HG02840 (cell line): ENCODE measurements around the gene TMEM147.

Source experiments
- ATAC-seq: cut with Tn5 transposase; IDR thresholded peaks from one replicate; pipeline ENCODE4 v1.9.1; 2021; ENCODE audit warnings: mild to moderate bottlenecking, moderate library complexity, moderate number of reproducible peaks; ENCODE audit not compliant: unreplicated experiment, low FRiP score

The TMEM147 gene

DNA sequence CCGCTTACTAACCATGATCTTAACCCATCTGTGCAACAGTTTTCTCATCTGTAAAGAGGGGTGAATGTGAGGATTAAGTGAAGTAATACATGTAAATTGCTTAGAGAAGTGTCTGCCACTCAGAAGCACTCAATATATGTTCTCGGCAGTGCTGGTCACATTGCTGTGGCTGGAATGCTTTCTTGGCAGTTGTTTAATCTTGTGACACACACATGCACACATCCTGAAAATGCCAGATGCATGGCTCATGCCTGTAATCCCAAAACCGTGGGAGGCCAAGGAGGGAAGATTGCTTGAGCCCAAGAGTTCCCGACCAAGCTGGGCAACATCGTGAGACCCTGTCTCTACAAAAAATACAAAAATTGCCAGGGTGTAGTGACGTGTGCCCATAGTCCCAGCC is 27.1 kb upstream of the TMEM147 start:
- no peak for ATAC-seq

DNA sequence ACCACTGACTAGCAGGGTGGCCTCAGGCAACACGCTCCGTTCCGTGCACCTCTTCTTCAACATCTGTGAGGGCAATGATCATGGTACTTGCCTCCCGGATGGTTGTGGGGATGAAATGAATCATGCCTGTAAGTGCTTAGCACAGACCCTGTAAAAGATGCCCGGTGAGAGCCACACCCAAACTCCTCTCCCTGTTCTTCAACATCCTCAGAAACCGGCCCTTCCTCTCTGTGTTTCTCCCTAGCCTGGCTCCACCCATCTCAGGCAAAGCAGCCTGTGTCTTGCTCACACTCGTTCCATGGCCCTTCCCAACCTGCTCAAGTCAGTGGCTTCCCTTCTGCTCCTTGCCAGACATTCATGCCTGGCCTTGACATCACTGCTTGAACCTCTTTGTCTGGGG is 26.1 kb upstream of the TMEM147 start:
- ATAC-seq, result no peak

DNA sequence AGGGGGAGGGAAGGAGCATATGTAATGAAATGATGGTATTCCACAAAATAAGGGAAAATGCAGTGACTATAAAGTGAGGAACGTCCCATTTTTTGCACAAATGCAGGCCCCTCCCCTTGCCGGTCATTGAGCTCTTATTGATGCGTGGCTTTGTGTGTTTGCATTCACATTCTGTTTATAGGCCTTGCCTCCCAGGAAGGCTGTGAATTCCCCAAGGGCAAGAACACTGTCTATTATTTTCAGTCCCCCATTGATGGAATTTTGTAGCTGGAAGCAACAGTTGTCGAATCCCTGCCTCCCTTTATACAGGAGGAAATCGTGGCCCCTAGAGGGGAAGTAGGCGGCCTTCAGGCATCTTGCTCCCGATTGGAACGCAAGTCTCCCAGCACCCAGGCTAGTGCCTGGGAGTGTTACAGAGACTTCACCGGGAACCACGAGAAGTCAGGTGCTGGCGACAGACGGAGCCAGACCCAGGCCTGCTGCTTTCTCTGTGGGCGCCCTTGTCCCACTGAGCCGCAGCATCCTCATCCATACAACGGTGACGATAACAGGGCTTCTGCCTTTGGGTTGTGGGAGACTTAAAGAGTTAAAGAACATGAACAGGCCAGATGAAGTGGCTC is 24.2 kb upstream of the TMEM147 start:
- no peak for ATAC-seq

DNA sequence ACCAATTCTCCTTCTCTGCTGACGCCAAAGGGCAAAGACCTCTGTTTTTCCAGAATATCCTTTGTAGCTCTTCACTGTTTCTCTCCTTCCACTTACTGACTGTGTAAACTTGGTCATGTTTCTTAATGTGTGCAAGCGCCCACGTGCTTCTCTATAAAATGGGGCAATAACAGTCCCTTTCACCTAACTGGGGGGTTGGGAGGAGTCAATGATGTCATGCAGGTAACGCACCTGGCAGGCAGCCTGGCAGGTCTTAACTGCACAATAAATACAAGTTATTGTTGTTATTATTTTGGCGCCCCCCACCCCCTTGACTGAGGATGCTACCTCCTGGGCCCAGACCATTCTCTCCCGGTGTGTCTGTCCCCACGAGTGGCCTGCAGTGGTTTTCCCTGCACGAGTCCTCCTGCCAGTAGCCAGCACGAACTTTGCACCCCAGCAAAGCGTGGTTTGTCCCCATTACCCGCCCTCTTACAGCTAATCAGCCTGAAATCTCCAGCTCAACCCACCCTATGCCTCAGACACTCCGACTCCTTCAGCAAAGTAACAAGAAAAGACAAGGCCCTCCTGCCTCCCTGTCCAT is 22.6 kb upstream of the TMEM147 start:
- no peak for ATAC-seq

DNA sequence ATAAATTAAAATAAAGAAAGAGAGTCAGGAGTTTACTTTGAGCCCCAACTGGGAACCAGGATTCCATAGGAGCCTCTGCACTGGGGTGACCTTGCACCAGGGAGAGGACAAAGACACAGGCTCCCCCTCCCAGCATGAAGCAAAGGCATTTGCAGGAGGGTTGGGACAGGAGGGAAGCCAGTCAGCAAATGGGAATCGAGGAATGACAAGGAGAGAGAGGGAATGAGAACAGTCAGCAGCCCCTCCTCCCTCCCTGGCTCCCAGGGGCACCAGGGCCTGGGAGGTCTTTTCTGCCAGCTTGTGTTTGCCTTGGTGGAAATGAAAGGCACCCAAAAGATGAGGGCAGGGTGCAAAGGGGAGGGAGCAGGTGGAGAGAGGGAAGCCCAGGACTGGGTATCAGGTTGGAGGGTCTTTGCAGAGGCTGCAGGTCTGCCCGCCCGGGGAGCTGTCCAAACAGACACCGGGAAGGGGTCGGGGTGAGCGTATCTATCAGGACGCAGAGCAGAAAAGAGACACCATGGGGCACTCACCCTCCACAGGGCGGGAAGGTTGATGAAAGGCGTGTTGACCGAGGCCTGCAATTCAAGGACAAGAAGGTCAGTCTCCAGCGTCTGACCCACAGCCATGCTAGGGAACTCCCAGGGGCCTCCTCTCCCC is 21.1 kb upstream of the TMEM147 start:
- ATAC-seq, result no peak

DNA sequence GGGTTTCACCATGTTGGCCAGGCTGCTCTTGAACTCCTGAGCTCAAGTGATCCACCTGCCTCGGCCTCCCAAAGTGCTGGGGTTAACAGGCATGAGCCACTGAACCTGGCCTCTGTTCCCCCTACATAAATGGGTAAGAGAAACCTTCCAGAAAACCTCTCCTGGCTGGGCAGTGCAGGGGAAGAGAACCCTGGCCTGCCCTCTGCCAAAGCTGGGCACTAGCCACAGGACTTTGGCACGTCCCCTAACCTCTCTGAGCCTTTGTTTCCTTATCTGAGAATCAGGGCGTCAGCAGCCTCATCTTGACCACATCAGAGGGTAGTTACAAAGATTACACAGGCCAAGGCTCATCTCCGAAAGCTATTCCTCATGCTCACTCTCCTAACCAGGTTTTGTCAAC is 19.6 kb upstream of the TMEM147 start:
- ATAC-seq, result no peak

DNA sequence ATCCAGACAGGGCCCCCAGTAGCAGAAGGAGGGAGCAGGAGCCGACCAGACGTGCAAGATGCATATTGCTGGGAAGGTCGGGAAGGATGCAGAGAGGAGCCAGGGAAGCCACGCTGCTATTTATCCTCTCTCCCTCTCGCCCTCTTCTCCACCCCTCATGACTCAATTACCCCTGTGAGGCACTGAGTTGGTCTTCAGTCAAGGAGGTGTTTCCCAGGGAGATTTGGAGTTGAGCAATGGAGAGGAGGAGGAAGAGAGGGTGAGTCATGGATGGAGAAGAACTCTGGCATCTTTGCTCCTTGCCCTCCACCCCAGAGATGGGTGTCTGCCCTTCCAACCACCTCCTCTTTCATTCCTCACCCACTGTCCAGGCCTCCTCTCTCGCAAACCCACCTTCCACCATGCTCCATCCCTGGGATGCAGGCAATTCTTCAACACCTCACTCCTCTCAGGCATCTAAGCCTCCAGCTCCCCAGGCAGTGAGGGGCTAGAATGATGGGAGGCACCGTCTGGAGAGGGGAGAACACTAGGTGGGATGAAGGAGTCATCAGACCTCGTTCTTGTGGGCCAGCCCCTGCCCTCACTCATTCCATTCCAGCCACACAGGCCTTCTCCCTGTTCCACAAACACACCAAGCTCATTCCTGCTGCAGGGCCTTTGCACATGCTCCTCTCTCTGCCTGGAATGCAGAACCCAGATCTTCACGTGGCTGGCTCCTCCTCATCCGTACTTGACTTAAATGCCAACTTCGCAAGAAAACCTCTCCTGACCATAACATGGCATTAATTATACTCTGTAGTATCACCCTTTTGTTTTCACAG is 17.0 kb upstream of the TMEM147 start, which contains the start of gene SBSN:
SBSN (minus strand) TSS at position 94 of the 821 bp plus-strand sequence; CDS start at position 64, 30 bp downstream.
- no peak for ATAC-seq

DNA sequence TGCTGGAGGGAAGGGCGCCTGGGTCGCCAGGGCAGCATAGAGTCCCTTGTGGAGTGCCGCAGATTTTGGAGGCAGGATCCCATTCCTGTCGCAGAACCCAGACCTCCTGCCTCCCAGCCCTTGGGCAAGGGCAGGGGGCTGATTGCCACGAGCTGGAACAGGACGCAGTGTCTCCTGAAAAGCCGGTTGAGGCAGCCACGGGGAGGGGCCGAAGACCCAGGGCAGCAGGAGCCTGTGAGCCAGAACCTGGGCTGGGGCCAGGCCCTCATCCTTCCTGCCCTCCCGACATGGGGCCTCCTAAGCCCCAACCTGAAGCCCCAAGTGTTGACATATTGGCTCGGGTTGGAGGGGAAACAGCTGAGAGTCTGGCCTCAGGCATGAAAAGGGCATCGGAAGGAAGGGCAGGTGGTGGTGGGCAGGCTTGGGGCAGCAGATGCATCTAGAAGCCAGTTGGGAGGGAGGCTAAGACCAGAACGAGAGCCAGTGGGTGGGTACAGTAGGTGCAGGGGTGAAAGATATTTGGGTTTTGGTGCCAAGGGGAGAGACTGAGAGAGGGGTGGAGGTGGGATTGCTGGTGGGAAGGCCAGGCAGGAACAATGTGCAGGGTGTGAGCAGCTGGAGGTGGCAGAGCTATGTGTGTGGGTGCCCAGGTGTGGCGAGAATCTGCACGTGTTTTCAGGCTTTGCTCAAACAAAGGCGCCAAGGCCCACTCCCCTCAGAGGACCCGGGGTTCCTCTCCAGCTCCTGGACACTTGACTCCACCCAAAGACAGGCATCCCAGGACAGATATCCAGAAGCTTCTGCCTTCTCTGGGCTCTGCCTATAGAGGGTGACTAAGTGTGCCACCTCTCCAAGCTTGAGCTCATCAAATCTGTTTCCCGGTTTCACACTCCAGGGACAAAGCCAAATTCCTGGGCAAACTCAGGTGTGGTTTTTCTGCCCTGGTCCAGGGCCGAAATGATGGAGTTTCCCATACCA is 15.9 kb upstream of the TMEM147 start:
- no peak for ATAC-seq

DNA sequence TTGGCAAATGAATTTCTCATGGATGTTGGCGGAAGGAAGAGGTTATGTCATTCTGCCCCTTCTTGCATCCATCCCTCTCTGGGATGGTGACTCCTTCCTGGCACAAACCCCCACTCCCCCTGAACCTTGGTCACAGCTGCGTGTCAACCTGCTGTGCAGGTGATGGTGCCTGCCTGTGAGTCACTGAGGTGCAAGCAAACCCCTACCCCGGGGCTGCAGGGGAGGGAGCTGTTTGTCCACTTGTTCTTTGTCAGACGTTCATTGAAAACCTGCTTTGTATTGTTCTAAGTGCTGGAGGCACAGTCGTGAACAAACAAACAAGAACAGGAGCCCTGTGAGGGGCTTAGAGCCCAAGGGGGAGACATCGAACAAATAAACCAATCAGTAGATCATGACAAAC is 14.1 kb upstream of the TMEM147 start:
- ATAC-seq, result no peak

DNA sequence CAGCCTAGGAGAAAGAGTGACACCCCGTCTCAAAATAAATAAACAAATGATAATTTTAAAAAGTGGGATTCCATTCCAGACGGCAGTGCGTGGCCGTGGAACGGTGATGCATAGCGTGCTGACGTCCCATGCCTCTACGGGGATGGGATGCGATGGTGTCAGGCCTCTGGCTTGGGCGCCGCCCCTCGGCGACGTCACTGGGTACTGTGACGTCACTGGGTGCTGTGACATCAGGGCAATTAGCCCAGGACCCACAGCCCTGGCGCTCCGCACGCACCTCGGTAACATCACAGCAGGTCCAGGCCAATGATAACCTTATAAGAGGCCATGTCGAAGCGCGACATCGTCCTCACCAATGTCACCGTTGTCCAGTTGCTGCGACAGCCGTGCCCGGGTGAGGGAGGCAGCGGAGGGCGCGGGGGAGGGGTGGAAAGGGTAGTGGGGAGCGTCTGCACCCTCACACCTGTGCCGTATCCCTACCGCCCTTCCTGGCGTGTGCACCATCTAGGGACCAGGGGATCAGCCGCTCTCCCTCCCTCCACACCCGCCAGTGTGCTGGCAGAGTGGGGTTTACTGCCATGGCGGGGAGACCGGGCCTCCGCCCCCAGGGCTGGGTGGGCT is 12.1 kb upstream of the TMEM147 start, which contains the start of gene GAPDHS:
GAPDHS (plus strand) TSS at position 256 of the 621 bp plus-strand sequence; CDS start at position 328, 72 bp downstream.
- ATAC-seq, result no peak

DNA sequence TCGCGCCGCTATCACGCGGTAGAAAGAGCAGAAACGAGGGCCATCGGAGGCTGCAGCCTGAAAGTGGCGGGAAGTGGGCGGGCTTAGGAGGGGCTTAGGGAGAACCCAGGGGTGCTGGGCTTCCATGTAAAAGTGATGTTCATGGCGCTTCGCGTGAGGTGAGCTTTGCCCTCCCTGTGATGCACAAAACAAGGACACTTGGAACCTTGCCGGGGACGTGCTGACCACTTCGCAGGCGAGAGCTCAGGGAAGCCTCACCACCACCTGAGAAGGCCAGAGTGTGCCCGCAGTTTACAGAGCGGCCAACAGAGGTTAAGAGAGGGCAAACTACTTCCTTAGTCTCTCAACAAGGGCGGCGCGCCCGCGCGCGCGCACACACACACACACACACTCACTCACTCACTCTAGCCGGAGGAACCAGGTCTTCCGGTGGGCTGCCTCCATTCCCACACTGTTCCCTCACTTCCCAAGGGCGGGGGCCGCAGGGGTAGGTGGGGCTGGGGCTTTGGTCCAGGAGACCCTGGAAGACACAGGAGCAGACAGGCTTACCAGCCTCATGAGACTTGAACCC is 11.5 kb upstream of the TMEM147 start:
- ATAC-seq, result no peak

DNA sequence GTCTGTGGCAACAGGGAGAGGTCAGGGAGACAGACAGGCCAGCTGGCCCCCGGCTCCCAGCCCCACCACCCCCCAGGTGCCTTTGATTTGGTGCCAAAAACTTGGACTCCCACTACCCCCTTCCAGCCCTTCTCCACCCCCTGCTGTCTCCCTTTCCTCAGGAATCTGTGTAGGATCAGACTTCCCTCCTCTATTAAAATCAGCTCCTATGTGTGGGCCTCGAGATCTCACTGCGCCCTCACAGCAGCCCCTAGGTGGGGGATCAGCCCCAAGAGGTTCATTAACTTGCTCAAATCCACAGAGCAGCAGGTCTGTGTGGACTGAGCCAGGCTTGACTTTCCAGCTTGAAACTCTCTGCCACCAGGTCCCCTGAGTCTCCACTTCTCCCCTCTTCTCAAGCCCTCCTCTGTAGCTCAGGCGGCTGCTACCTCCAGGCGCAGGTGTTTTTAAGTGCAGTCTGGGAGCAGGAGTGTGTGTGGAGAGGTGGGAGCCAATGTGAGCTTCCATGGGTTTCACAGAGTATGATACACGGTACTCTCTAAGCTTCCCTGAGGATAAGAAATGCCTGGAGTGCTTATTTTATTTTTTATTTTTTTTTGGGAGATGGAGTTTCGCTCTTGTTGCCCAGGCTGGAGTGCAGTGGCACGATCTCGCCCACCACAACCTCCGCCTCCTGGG is 10.5 kb upstream of the TMEM147 start:
- no peak for ATAC-seq

DNA sequence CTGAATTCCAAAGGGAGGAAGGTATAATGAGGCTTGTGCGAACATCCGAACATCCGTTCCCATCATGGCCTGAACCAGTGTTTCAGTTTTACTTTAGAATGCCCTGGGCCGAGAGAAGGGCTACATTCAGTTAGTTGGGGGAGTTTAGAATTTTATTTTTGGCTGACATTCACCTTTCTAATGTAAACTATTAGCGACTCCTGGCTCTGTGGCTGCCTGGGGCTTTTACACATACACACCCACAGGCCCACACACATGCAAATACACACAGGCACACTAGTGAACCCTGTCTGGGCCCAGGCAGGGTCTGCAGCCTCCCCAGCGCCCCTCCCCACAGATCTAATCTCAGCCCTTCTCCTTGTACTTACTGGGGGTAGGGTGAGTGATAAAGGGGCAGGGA is 6.1 kb upstream of the TMEM147 start:
- ATAC-seq, result no peak

DNA sequence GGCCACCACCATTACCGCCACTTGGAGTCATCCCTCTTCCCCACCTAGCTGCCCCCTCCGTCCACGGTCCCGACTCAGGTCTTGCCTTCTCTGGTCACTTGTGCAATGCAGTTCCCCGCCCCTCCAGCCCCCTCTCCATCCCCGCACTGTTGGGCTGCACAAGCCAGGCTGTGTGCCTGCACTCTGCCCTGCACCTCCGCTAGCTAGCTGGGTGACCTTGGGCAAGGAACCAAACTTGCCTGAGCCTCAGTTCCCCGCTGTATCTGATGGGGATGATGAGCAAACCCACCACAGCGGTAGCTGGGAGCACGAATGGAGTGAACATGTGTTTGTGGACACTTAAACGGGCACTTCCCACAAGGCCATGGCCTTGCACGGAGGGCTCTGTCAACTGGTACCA is 5.6 kb upstream of the TMEM147 start:
- ATAC-seq, result no peak

DNA sequence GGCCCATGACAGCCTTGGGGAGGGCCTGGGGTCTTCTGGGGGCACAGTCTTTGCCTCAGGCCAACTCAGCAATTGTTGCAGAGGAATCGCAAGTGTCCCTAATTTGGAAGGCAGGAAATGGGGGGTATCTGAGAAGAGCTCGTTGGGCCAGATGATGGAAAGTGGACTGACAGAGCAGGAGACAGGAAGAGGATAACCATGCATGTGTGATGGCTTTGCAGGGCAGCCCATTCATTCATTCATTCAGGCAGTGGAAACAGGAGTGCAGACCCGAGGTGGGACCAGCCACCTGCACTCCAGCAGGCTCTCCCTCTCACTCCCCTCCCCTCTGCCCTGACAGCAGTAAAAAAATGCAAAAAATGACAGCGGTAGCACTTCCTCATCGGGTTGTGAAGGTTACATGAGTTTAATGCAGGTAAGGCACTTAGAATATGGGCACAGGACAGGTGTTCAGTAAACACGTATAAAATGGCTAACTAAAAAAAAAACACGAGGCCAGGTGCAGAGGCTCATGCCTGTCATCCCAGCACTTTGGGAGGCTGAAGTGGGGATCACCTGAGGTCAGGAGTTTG is 5.0 kb upstream of the TMEM147 start:
- no peak for ATAC-seq

DNA sequence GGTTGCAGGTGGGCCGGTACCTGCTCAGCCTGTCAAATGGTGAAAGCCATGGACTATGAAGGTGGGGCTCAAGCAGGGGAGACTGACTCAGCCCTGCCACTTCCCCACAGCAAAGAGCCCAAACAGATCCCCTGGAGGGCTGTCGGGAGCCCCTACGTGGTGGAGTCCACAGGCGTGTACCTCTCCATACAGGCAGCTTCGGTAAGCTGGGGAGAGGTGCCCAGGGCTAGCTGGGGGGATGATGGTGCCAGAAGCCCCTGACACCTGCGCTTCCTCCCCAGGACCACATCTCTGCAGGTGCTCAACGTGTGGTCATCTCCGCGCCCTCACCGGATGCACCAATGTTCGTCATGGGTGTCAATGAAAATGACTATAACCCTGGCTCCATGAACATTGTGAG is 3.2 kb upstream of the TMEM147 start:
- no peak for ATAC-seq

DNA sequence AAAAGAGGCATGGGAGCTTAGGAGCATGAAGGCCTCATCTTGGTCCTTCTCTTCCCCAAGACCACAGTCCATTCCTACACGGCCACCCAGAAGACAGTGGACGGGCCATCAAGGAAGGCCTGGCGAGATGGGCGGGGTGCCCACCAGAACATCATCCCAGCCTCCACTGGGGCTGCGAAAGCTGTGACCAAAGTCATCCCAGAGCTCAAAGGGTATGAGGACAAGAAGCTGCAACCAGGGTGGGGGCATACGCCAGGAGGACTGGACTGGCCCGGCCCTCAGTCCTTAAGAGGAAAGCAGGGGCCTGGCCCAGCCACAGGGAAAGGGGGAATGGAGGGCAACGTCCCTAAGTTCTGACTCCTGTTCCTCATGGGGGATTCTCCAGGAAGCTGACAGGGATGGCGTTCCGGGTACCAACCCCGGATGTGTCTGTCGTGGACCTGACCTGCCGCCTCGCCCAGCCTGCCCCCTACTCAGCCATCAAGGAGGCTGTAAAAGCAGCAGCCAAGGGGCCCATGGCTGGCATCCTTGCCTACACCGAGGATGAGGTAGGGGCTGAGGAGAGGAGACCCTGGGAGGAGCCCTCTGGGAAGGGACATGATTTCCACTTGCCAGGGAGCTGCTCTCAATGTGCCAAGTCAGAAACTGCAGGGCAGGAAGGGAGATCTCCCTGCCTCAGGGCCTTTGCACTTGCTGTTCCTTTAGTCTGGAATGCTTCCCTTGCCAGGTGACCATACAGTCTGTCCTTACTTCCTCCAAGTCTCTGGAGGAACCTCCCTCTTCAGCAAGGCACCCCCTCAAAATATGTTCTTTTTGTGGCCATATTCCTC is 1.9 kb upstream of the TMEM147 start:
- ATAC-seq, result no peak
